B cell (primary cell): Measurements from ENCODE around the gene PRKCQ. TPM values are rescaled to one million over a fixed set of nuclear protein-coding genes. Genes with fewer than 3 reads are reported as not detected.

Source experiments
- ATAC-seq: fragments of 200-7000 bp; cut with Tn5 transposase; one replicate; pipeline ENCODE4 v1.10.0; 2021; ENCODE audit warnings: low read depth, mild to moderate bottlenecking, moderate number of reproducible peaks, moderate library complexity
- CTCF ChIA-PET: fragments of 350-600 bp; sonication (Branson Sonifier 250); formaldehyde crosslinking; loops from one replicate; lab custom pipeline; 2021; ENCODE audit warnings: antibody characterized with exemption, inconsistent platforms; lab: Charles Lee
- POLR2A ChIA-PET: fragments of 350-600 bp; sonication (Branson Sonifier 250); formaldehyde crosslinking; loops from one replicate; lab custom pipeline; 2021; ENCODE audit warnings: antibody characterized with exemption; lab: Charles Lee
- DNase-seq: peaks from one replicate; pipeline ENCODE4 v3.0.0; 2013
- H2AFZ ChIP-seq: 2 replicates; pipeline ENCODE4 v1.6.1; 2012; ENCODE audit warnings: mild to moderate bottlenecking, low read depth, low read length; ENCODE audit not compliant: insufficient read depth, poor library complexity, severe bottlenecking
- H3K27ac ChIP-seq, 2 donors: 1 replicate in 1 of 2; 2 replicates in 1 of 2; pipeline ENCODE4 v1.5.1; 2012 to 2013; ENCODE audit warnings: low read length in 2 of 2, mild to moderate bottlenecking in 2 of 2, moderate library complexity in 1 of 2
- H3K27me3 ChIP-seq, 4 experiments: fragments of 200-600 bp in 1 of 4; sonication (generic) in 1 of 4; replicated peaks in 1 of 4; 1 replicate in 2 of 4; 2 replicates in 2 of 4; pipeline versions ENCODE4 v1.6.1 to v1.7.0; 2013 to 2016; ENCODE audit warnings: low read length in 3 of 4, mild to moderate bottlenecking in 2 of 4, mixed read lengths in 1 of 4, moderate library complexity in 1 of 4; ENCODE audit not compliant: insufficient read depth in 4 of 4, control insufficient read depth in 3 of 4; ENCODE audit errors: control extremely low read depth in 1 of 4
- H3K36me3 ChIP-seq, 2 experiments: replicated peaks in 1 of 2; 1 replicate in 1 of 2; 2 replicates in 1 of 2; pipeline versions ENCODE4 v1.6.1 to v1.7.1; 2013; ENCODE audit warnings: low read length in 1 of 2; ENCODE audit not compliant: insufficient read depth in 2 of 2, control insufficient read depth in 1 of 2; ENCODE audit errors: control extremely low read depth in 1 of 2, extremely low read depth in 1 of 2
- H3K4me1 ChIP-seq, 2 donors: fragments of 200-600 bp in 1 of 2; sonication (generic) in 1 of 2; 1 replicate in 1 of 2; 2 replicates in 1 of 2; pipeline versions ENCODE4 v1.5.1 to v1.6.1; 2013 to 2017; ENCODE audit warnings: low read length in 2 of 2; ENCODE audit not compliant: control insufficient read depth in 2 of 2, insufficient read depth in 2 of 2
- H3K4me2 ChIP-seq: replicated peaks from 2 replicates; pipeline ENCODE3; 2012; ENCODE audit warnings: mild to moderate bottlenecking, low read depth, low read length; ENCODE audit not compliant: poor library complexity, severe bottlenecking
- H3K4me3 ChIP-seq, 5 experiments: fragments of 200-600 bp in 1 of 5; sonication (generic) in 1 of 5; 1 replicate in 3 of 5; 2 replicates in 2 of 5; pipeline versions ENCODE4 v1.5.1 to v1.7.0; 2011 to 2016; ENCODE audit warnings: low read length in 4 of 5, mild to moderate bottlenecking in 4 of 5, low read depth in 2 of 5, control low read depth in 1 of 5, moderate library complexity in 1 of 5; ENCODE audit not compliant: insufficient read depth in 1 of 5; ENCODE audit errors: control extremely low read depth in 1 of 5, extremely low read depth in 1 of 5
- H3K79me2 ChIP-seq: fragments of 200-600 bp; sonication (generic); one replicate; pipeline ENCODE4 v1.6.0; 2016; ENCODE audit warnings: low read length; ENCODE audit not compliant: control insufficient read depth, insufficient read depth
- H3K9ac ChIP-seq: fragments of 200-600 bp; sonication (generic); 2 replicates; pipeline ENCODE4 v1.6.1; 2017; ENCODE audit warnings: mild to moderate bottlenecking, low read length, moderate library complexity
- H3K9me3 ChIP-seq, 3 donors: one replicate each; pipeline versions ENCODE4 v1.6.1 to v1.7.1; 2013; ENCODE audit warnings: low read length in 2 of 3; ENCODE audit not compliant: control insufficient read depth in 2 of 3, insufficient read depth in 1 of 3; ENCODE audit errors: control extremely low read depth in 1 of 3
- H4K20me1 ChIP-seq: 2 replicates; pipeline ENCODE4 v1.6.0; 2012; ENCODE audit warnings: mild to moderate bottlenecking, low read length; ENCODE audit not compliant: insufficient read depth, control insufficient read depth, poor library complexity, severe bottlenecking
- H3K27ac Mint-ChIP-seq: one replicate; pipeline ENCODE4 v1.8.0; 2021; ENCODE audit warnings: mixed read lengths
- H3K27me3 Mint-ChIP-seq: one replicate; pipeline ENCODE4 v1.8.0; 2021; ENCODE audit warnings: mixed read lengths
- H3K4me1 Mint-ChIP-seq: one replicate; pipeline ENCODE4 v1.8.0; 2021; ENCODE audit warnings: mixed read lengths
- H3K4me3 Mint-ChIP-seq: one replicate; pipeline ENCODE4 v1.8.0; 2021; ENCODE audit warnings: mixed read lengths
- H3K9me3 Mint-ChIP-seq: one replicate; pipeline ENCODE4 v1.8.0; 2022; ENCODE audit warnings: mixed read lengths; ENCODE audit not compliant: insufficient read depth
- EZH2 ChIP-seq: IDR thresholded peaks from 2 replicates; pipeline ENCODE4 v1.6.1; 2012; ENCODE audit warnings: borderline replicate concordance, low read depth, mild to moderate bottlenecking, moderate library complexity, low read length; ENCODE audit not compliant: insufficient read depth, poor library complexity, severe bottlenecking
- WGBS: methylation state at CpG from one replicate; pipeline ENCODE4 v1.1.5; 2013; ENCODE audit warnings: missing lambda C conversion rate; ENCODE audit not compliant: insufficient coverage; 5-methylcytosine and 5-hydroxymethylcytosine counted together
- intact Hi-C: fragments of 100-400 bp; cut with micrococcal nuclease; formaldehyde crosslinking; loops from one replicate; pipeline ENCODE4 v1.10.0; 2022
- polyA plus RNA-seq: library from polyadenylated mRNA; depleted of rRNA; stranded (reverse); fragments of >200 nt; gene quantifications from 2 replicates; pipeline ENCODE4 v1.2.3, GENCODE V29; 2012
- total RNA-seq, 2 donors: library from RNA; stranded (reverse); fragments of 120-200 nt in 1 of 2; gene quantifications; 1 replicate in 1 of 2; 2 replicates in 1 of 2; pipeline versions ENCODE4 v1.2.3 to v1.2.4, GENCODE V29; 2013 to 2022
- TF ChIP-seq, protein P1 (sequence below): fragments of 200-600 bp; IDR thresholded peaks from one replicate; pipeline ENCODE4 v1.8.0; 2022; ENCODE audit warnings: antibody characterized with exemption, mild to moderate bottlenecking

PRKCQ gene
- total and polyA plus RNA-seq, 2 donors (not counting 1 experiment from before 2014, with no cell fraction given) = 0.15 to 0.16 TPM

DNA sequence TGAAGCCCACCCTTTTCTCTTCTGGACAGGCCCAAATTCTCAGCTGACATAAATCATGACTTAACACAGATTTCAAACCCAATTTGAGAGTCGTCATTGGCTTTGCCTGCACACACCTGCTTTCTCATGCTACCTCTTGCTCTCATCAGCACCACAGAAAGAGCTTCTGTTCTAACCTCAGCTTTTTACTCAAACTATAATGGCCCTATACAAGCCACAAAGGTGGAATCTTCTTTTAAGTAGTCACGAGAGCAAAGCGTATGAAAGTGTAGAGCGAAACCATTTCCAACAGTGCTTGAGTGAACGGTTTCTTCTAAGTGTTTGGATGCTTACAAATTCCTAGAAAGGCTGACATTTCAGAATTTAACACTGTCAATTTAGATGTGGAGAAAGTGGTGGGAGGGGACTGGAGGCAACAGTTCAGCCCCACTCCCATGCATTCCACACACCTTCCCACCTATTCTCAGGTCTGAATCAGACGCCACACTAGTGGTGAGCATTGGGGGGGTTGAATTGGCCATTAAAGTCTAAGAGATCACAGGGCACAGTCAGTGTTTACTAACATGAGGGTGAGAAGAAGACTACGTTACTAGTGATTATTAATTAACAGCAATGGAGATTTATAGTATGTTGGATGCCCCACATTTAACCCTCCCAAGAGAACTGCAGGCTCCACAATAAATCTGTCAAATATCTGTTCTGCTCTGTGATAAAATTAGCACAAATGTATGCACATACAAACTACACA, 114.0 kb downstream of the PRKCQ start:
- H4K20me1 ChIP-seq = no peaks in the 10 kb centered on the region
- H3K36me3 ChIP-seq = no peaks in the 10 kb centered on the region
- Mint-ChIP-seq H3K9me3 (peaks cover 3% of the 10 kb centered on the region), H3K4me1 (no peaks in the 10 kb centered on the region), H3K4me3 (no peak overlapping the region), H3K27me3 (peaks cover 53% of the 10 kb centered on the region), H3K27ac (no peak overlapping the region)
- intact Hi-C loops = no loop called here
- DNase-seq (no peak), ATAC-seq (no peak)
- no peak for TF ChIP-seq EZH2
- TF ChIP-seq, protein P1, sequence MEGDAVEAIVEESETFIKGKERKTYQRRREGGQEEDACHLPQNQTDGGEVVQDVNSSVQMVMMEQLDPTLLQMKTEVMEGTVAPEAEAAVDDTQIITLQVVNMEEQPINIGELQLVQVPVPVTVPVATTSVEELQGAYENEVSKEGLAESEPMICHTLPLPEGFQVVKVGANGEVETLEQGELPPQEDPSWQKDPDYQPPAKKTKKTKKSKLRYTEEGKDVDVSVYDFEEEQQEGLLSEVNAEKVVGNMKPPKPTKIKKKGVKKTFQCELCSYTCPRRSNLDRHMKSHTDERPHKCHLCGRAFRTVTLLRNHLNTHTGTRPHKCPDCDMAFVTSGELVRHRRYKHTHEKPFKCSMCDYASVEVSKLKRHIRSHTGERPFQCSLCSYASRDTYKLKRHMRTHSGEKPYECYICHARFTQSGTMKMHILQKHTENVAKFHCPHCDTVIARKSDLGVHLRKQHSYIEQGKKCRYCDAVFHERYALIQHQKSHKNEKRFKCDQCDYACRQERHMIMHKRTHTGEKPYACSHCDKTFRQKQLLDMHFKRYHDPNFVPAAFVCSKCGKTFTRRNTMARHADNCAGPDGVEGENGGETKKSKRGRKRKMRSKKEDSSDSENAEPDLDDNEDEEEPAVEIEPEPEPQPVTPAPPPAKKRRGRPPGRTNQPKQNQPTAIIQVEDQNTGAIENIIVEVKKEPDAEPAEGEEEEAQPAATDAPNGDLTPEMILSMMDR = no peak
- ChIA-PET POLR2A (no interaction called here), CTCF (interaction anchor here (0.6 kb wide), 1 partner anchor 14 kb away, joined by 3 read pairs; no protein-coding TSS in a partner anchor)
- no peak overlapping the region for H3K27ac ChIP-seq
- no peak overlapping the region for H3K4me2 ChIP-seq
- WGBS = 95% methylated on average over 4 of the region's 7 CpGs
- no peaks in the 10 kb centered on the region for H3K9me3 ChIP-seq
- no peaks in the 10 kb centered on the region for H3K4me1 ChIP-seq
- H3K9ac ChIP-seq = no peak overlapping the region
- H3K27me3 ChIP-seq = peaks cover 0 to 13% (median 3%) of the 10 kb centered on the region in 4 experiments
- H3K79me2 ChIP-seq = no peaks in the 10 kb centered on the region
- H2AFZ ChIP-seq = no peak overlapping the region
- H3K4me3 ChIP-seq = no peak overlapping the region

DNA sequence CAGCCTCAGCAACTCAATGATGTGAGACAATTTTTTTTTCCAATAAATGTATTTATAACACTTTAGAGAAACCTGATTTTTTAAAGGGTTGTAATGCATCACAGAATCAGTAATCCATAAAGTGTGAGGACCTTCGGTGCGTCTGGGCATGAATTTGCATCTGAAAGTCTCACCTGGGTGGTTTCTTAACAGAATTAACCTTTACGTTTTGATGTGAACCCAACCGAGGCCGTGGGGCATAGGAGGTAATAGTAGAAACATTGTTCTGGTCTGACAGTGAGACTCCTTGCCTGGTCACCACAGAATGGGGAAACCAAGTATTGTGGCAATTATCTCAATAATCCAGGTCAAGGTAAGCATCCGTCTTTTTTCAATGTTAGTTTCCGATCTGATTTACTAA, 114.6 kb downstream of the PRKCQ start:
- intact Hi-C loops = no loop called here

More for the DNA sequence above, 114.6 kb downstream of the PRKCQ start:
- no peaks in the 10 kb centered on the region for H3K4me1 Mint-ChIP-seq
- no peak overlapping the region for H3K27ac ChIP-seq
- H2AFZ ChIP-seq = no peak overlapping the region
- H3K9me3 Mint-ChIP-seq = peaks cover 6% of the 10 kb centered on the region
- no peak overlapping the region for H3K4me3 ChIP-seq
- WGBS = 74% methylated on average over 7 of the region's 7 CpGs
- TF ChIP-seq, protein P1 = no peak
- TF ChIP-seq EZH2 = no peak
- H3K27me3 ChIP-seq = peaks cover 0 to 13% (median 3%) of the 10 kb centered on the region in 4 experiments
- CTCF ChIA-PET = interaction anchor here (0.6 kb wide), 1 partner anchor 24 kb away, joined by 3 read pairs; no protein-coding TSS in a partner anchor
- POLR2A ChIA-PET = no interaction called here
- H3K79me2 ChIP-seq = no peaks in the 10 kb centered on the region
- H3K27ac Mint-ChIP-seq = no peak overlapping the region
- H3K9ac ChIP-seq = no peak overlapping the region
- H3K4me1 ChIP-seq = no peaks in the 10 kb centered on the region
- DNase-seq = no peak
- H3K4me3 Mint-ChIP-seq = no peak overlapping the region
- ATAC-seq = no peak
- H3K27me3 Mint-ChIP-seq = peaks cover 54% of the 10 kb centered on the region
- H3K4me2 ChIP-seq = no peak overlapping the region
- H3K36me3 ChIP-seq = no peaks in the 10 kb centered on the region
- H3K9me3 ChIP-seq = no peaks in the 10 kb centered on the region
- H4K20me1 ChIP-seq = no peaks in the 10 kb centered on the region
